CD14-positive monocyte (primary cell): Measurements from ENCODE around the gene TRIM38. TPM values are rescaled to one million over a fixed set of nuclear protein-coding genes. Genes with fewer than 3 reads are reported as not detected.

ENCODE experiments used
- DNase-seq, 3 donors: peaks; one replicate each; pipeline ENCODE4 v3.0.0-alpha.2; 2011 to 2022
- H2AFZ ChIP-seq: 2 replicates; pipeline ENCODE4 v1.6.0; 2012; ENCODE audit warnings: mild to moderate bottlenecking, low read depth, low read length, inconsistent platforms; ENCODE audit not compliant: insufficient read depth, poor library complexity, severe bottlenecking
- H3K27ac ChIP-seq, 2 donors: 1 replicate in 1 of 2; 2 replicates in 1 of 2; pipeline ENCODE4 v1.5.1; 2012 to 2013; ENCODE audit warnings: low read length in 2 of 2, control low read depth in 1 of 2, inconsistent platforms in 1 of 2, low read depth in 1 of 2, mild to moderate bottlenecking in 1 of 2
- H3K27me3 ChIP-seq, 2 donors: one replicate each; pipeline versions ENCODE4 v1.6.0 to v1.6.1; 2011 to 2013; ENCODE audit warnings: low read length in 2 of 2; ENCODE audit not compliant: control insufficient read depth in 2 of 2, insufficient read depth in 2 of 2
- H3K36me3 ChIP-seq, 2 donors: replicated peaks in 1 of 2; 1 replicate in 1 of 2; 2 replicates in 1 of 2; pipeline versions ENCODE4 v1.5.1 to v1.6.1; 2012 to 2013; ENCODE audit warnings: low read length in 2 of 2, control low read depth in 1 of 2, inconsistent platforms in 1 of 2, mild to moderate bottlenecking in 1 of 2; ENCODE audit not compliant: insufficient read depth in 2 of 2, control insufficient read depth in 1 of 2
- H3K4me1 ChIP-seq, 2 donors: 1 replicate in 1 of 2; 2 replicates in 1 of 2; pipeline versions ENCODE4 v1.5.1 to v1.6.1; 2012 to 2013; ENCODE audit warnings: low read length in 2 of 2, control low read depth in 1 of 2, inconsistent platforms in 1 of 2, mild to moderate bottlenecking in 1 of 2, moderate library complexity in 1 of 2; ENCODE audit not compliant: insufficient read depth in 2 of 2, control insufficient read depth in 1 of 2
- H3K4me2 ChIP-seq: replicated peaks from 2 replicates; pipeline ENCODE3; 2012; ENCODE audit warnings: low read length, moderate library complexity, mild to moderate bottlenecking; ENCODE audit not compliant: poor library complexity, severe bottlenecking; ENCODE audit errors: extremely low read depth
- H3K4me3 ChIP-seq, 3 experiments: fragments of 200-600 bp in 1 of 3; sonication (generic) in 1 of 3; replicated peaks in 1 of 3; 1 replicate in 2 of 3; 2 replicates in 1 of 3; pipeline ENCODE4 v1.5.1; 2011 to 2013; ENCODE audit warnings: low read length in 3 of 3, mild to moderate bottlenecking in 3 of 3, control low read depth in 2 of 3, low read depth in 2 of 3, inconsistent platforms in 1 of 3, moderate library complexity in 1 of 3
- H3K79me2 ChIP-seq: 2 replicates; pipeline ENCODE4 v1.6.0; 2012; ENCODE audit warnings: mild to moderate bottlenecking, control low read depth, inconsistent platforms, low read length, moderate library complexity; ENCODE audit not compliant: insufficient read depth
- H3K9ac ChIP-seq: 2 replicates; pipeline ENCODE4 v1.6.0; 2017; ENCODE audit warnings: low read length, mild to moderate bottlenecking; ENCODE audit not compliant: insufficient read depth, poor library complexity, severe bottlenecking
- H3K9me3 ChIP-seq, 2 donors: replicated peaks in 1 of 2; 1 replicate in 1 of 2; 2 replicates in 1 of 2; pipeline versions ENCODE4 v1.5.1 to v1.6.1; 2012 to 2013; ENCODE audit warnings: low read length in 2 of 2, control low read depth in 1 of 2; ENCODE audit not compliant: control insufficient read depth in 1 of 2, insufficient read depth in 1 of 2
- H4K20me1 ChIP-seq: 2 replicates; pipeline ENCODE4 v1.6.0; 2012; ENCODE audit warnings: mild to moderate bottlenecking, low read length, control low read depth, moderate library complexity; ENCODE audit not compliant: insufficient read depth
- H3K27ac Mint-ChIP-seq, 7 donors: one replicate each; pipeline ENCODE4 v1.8.0; 2020; ENCODE audit warnings: mild to moderate bottlenecking in 7 of 7, mixed read lengths in 7 of 7, moderate library complexity in 6 of 7, inconsistent platforms in 2 of 7
- H3K27me3 Mint-ChIP-seq, 3 donors: one replicate each; pipeline ENCODE4 v1.8.0; 2021 to 2022; ENCODE audit warnings: low read depth in 3 of 3, mild to moderate bottlenecking in 3 of 3, mixed read lengths in 3 of 3, moderate library complexity in 3 of 3, inconsistent platforms in 1 of 3
- H3K36me3 Mint-ChIP-seq, 2 donors: one replicate each; pipeline ENCODE4 v1.8.0; 2020; ENCODE audit warnings: mixed read lengths in 2 of 2, inconsistent platforms in 1 of 2, mild to moderate bottlenecking in 1 of 2
- H3K4me1 Mint-ChIP-seq: one replicate; pipeline ENCODE4 v1.8.0; 2020; ENCODE audit warnings: mild to moderate bottlenecking, mixed read lengths
- H3K4me3 Mint-ChIP-seq, 2 donors: one replicate each; pipeline ENCODE4 v1.8.0; 2020; ENCODE audit warnings: mild to moderate bottlenecking in 2 of 2, mixed read lengths in 2 of 2, moderate library complexity in 1 of 2
- H3K9me3 Mint-ChIP-seq, 7 donors: one replicate each; pipeline ENCODE4 v1.8.0; 2020 to 2022; ENCODE audit warnings: mixed read lengths in 7 of 7, mild to moderate bottlenecking in 6 of 7, moderate library complexity in 6 of 7, inconsistent platforms in 2 of 7
- CTCF ChIP-seq: fragments of 200-600 bp; IDR thresholded peaks from one replicate; pipeline ENCODE4 v1.8.0; 2022; ENCODE audit warnings: antibody characterized with exemption, mild to moderate bottlenecking
- WGBS: methylation state at CpG from one replicate; pipeline ENCODE4 v1.1.5; 2013; ENCODE audit warnings: missing lambda C conversion rate; ENCODE audit not compliant: insufficient coverage; 5-methylcytosine and 5-hydroxymethylcytosine counted together
- intact Hi-C, 2 donors: fragments of 100-400 bp; cut with micrococcal nuclease; formaldehyde crosslinking; loops; one replicate each; pipeline versions ENCODE4 v1.15.0 to v1.15.1; 2023
- polyA plus RNA-seq, 3 donors: library from polyadenylated mRNA; depleted of rRNA in 1 of 3; unstranded in 2 of 3; stranded (reverse) in 1 of 3; fragments of 300-500 nt in 2 of 3; fragments of >200 nt in 1 of 3; fragmentation: Illumina TruSeq in 2 of 3; gene quantifications; 1 replicate in 2 of 3; 2 replicates in 1 of 3; pipeline ENCODE4 v1.2.3, GENCODE V29; 2012 to 2021

TRIM38 gene
- polyA plus RNA-seq, 3 donors, result 4.1 to 23.2 (median 8.0) TPM

DNA sequence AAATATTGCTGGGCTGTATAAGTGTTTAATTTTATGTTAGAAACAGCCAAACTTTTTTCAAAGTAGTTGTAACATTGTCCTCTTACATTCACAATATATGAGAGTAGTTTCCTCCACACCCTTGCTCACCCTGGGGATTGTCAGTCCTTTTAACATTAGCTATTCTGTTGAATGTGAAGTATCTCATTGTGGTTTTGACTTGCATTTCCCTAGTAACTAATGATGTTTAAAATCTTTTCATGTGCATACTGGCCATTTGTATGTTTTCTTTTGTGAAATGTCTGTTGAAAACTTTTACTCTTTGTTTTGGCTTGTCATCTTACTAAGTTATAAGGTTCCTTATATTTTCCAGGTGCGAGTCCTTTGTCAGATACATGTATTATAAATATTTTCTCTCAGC, 32.9 kb downstream of the TRIM38 start:
- Histone ChIP-seq H3K4me1 (peaks cover 17 to 29% of the 10 kb centered on the region in 2 donors), H3K4me2 (no peak overlapping the region), H3K36me3 (peaks cover 0 to 16% of the 10 kb centered on the region in 2 donors), H3K27me3 (no peaks in the 10 kb centered on the region), H2AFZ (no peak overlapping the region), H3K9me3 (no peaks in the 10 kb centered on the region), H4K20me1 (no peaks in the 10 kb centered on the region), H3K4me3 (no peak overlapping the region), H3K27ac (no peak overlapping the region), H3K9ac (no peak overlapping the region), H3K79me2 (peaks cover 4% of the 10 kb centered on the region)
- WGBS, result no CpG with 5 or more reads among the region's 1 CpG
- Mint-ChIP-seq H3K9me3 (no peaks in the 10 kb centered on the region), H3K4me3 (no peak overlapping the region), H3K4me1 (peaks cover 28% of the 10 kb centered on the region), H3K36me3 (peaks cover 15 to 17% of the 10 kb centered on the region in 2 donors), H3K27ac (no peak overlapping the region), H3K27me3 (peaks cover 0 to 5% (median 2%) of the 10 kb centered on the region in 3 donors)
- intact Hi-C loops, result no loop called here
- TF ChIP-seq CTCF, result no peak
- no peak for DNase-seq

GRCh38 chr6:25997921-25998320, 35.3 kb downstream of the TRIM38 start:
- WGBS, result no CpG with 5 or more reads among the region's 3 CpGs
- Mint-ChIP-seq H3K4me3 (no peak overlapping the region), H3K27me3 (peaks cover 0 to 4% (median 2%) of the 10 kb centered on the region in 3 donors), H3K27ac (peak overlapping the region in 1 of 7 donors; percentile 31), H3K36me3 (peaks cover 24% of the 10 kb centered on the region in 2 donors), H3K9me3 (no peaks in the 10 kb centered on the region), H3K4me1 (peaks cover 21% of the 10 kb centered on the region)
- Histone ChIP-seq H3K9me3 (no peaks in the 10 kb centered on the region), H3K4me1 (peaks cover 7 to 11% of the 10 kb centered on the region in 2 donors), H3K36me3 (peaks cover 0 to 21% of the 10 kb centered on the region in 2 donors), H3K4me2 (no peak overlapping the region), H3K9ac (no peak overlapping the region), H3K27me3 (no peaks in the 10 kb centered on the region), H3K27ac (no peak overlapping the region), H4K20me1 (no peaks in the 10 kb centered on the region), H3K4me3 (no peak overlapping the region), H3K79me2 (peaks cover 4% of the 10 kb centered on the region), H2AFZ (no peak overlapping the region)
- DNase-seq, result peak in 1 of 3 donors; percentile 67
- no peak for TF ChIP-seq CTCF
- intact Hi-C loops, result no loop called here
